ENCODE results near the gene UBTF.
"Not testable (repeated sequence)": the region's sequence is repeated elsewhere in the genome, so short reads cannot be mapped to it uniquely, and the experiment has no call there.

Gene UBTF

GRCh38 chr17:44241106-44241624 lies 21.7 kb upstream of the UBTF start:
- FAIRE-seq = no peak
- TF ChIP-seq, protein P1, sequence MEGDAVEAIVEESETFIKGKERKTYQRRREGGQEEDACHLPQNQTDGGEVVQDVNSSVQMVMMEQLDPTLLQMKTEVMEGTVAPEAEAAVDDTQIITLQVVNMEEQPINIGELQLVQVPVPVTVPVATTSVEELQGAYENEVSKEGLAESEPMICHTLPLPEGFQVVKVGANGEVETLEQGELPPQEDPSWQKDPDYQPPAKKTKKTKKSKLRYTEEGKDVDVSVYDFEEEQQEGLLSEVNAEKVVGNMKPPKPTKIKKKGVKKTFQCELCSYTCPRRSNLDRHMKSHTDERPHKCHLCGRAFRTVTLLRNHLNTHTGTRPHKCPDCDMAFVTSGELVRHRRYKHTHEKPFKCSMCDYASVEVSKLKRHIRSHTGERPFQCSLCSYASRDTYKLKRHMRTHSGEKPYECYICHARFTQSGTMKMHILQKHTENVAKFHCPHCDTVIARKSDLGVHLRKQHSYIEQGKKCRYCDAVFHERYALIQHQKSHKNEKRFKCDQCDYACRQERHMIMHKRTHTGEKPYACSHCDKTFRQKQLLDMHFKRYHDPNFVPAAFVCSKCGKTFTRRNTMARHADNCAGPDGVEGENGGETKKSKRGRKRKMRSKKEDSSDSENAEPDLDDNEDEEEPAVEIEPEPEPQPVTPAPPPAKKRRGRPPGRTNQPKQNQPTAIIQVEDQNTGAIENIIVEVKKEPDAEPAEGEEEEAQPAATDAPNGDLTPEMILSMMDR (IDR thresholded peaks at IDR 0.05; ENCODE audit: insufficient read depth, missing control alignments) = no peak
- no peak for DNase-seq (ENCODE audit: insufficient read length, low spot score)

DNA sequence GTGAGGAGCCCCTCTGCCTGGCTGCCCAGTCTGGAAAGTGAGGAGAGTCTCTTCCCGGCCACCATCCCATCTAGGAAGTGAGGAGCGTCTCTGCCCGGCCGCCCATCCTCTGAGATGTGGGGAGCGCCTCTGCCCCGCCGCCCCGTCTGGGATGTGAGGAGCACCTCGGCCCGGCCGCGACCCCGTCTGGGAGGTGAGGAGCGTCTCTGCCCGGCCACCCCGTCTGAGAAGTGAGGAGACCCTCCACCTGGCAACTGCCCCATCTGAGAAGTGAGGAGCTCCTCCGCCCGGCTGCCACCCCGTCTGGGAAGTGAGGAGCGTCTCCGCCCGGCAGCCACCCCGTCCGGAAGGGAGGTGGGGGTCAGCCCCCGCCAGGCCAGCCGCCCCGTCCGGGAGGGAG lies 18.4 kb upstream of the UBTF start:
- not testable (repeated sequence) for DNase-seq (ENCODE audit: insufficient read length, low spot score); FAIRE-seq

DNA sequence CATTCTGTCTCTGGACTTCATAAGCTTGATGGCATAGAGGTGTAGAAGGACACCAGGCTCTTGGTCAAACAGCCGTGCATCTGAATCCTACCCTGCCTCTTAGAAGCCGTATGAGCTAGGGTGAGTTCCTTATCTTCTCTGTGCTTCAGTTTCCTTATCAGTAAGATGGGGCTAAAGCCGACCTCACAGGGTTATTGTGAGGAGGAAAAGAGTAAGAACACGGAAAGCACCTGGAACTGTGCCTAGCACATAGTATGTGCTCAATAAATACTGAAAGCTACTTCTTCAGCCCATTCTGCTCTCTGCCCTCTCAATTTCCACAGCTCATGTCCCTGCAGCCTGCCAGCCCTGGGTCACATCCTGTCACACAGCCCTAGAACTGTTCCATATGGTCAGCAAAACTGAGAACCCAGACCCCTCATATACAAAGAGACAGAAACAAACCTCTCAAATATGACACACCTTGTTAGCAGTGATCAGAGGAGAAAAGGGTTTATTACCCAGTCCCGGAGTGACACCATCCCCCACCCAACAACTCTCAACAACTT lies 17.0 kb upstream of the UBTF start:
- DNase-seq (ENCODE audit: insufficient read length, low spot score) (no peak), FAIRE-seq (no peak)
- TF ChIP-seq, protein P1 (IDR thresholded peaks at IDR 0.05; ENCODE audit: insufficient read depth, missing control alignments) = no peak

DNA sequence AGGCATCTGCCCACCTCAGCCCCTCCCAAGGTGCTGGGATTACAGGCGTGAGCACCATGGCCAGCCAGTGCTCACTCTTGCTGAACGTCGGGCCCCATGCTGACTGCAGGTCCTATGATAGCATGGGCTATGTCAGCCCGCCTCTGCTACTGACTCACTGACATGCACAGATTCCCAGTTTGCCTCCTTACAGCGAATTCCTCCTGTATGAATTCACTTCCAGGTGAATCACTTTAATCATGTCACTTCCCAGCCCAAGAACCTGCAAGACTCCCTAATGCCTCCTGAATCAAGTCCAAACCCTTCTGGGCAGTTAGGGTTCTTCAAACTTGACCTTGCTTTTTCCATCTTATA lies 16.1 kb upstream of the UBTF start:
- FAIRE-seq = no peak
- DNase-seq (ENCODE audit: insufficient read length, low spot score) = no peak
- TF ChIP-seq, protein P1 (IDR thresholded peaks at IDR 0.05; ENCODE audit: insufficient read depth, missing control alignments) = no peak

DNA sequence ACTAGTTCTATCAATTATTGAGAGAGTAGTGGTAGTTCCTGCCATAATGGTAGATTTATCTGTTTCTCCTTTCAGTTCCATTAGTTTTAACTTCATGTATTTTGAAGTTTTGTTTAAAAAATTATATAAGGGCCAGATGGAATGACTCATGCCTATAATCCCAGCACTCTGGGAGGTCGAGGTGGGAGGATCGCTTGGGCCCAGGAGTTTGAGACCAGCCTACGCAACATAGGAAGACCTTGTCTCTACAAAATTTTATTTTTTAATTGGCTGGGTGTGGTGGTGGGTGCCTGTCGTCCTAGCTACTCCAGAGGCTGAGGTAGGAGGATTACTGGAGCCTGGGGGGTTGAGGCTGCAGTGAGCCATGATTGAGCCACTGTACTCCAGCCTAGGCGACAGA lies 14.1 kb upstream of the UBTF start:
- no peak for FAIRE-seq

DNA sequence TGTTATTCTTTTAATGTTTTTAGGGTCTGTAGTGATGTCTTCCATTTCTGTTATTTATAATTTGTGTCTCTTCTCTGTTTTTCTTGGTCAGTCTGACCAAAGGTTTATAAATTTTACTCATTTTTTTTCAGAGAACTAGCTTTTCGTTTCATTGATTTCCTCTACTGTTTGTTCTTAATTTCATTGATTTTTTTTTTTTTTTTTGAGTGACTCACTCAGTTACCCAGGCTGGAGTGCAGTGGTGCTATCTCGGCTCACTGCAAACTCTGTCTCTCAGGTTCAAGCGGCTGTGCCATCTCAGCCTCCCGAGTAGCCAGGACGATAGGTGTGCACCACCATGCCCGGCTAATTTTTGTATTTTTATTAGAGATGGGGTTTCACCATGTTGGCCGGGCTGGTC lies 12.6 kb upstream of the UBTF start:
- DNase-seq (ENCODE audit: insufficient read length, low spot score) (no peak), FAIRE-seq (no peak)
- TF ChIP-seq, protein P1 (IDR thresholded peaks at IDR 0.05; ENCODE audit: insufficient read depth, missing control alignments) = no peak

More for the DNA sequence above, 14.1 kb upstream of the UBTF start:
- TF ChIP-seq, protein P1 (IDR thresholded peaks at IDR 0.05; ENCODE audit: insufficient read depth, missing control alignments) = no peak
- no peak for DNase-seq (ENCODE audit: insufficient read length, low spot score)

DNA sequence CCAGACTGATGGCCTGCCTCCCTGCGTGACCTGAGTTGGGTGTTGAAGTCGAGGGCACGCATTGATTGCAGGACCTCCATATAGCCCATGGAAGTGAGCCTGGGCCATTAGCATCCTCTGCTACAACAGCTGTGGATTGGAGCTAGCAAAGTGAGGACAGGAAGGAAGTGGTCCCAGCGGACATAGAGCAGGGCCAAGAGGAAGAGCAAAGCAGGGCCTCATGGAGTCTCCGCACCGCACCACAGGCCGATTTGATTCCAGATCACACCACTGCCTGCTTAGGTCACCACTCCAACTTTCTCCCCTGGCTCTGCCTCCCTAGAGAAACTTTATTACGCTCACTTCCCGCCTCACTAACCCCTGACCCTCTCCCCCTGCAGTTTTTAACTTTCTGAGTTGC lies 10.7 kb upstream of the UBTF start:
- TF ChIP-seq, protein P1 (IDR thresholded peaks at IDR 0.05; ENCODE audit: insufficient read depth, missing control alignments) = no peak
- FAIRE-seq (no peak), DNase-seq (ENCODE audit: insufficient read length, low spot score) (no peak)

GRCh38 chr17:44229090-44229489 lies 9.6 kb upstream of the UBTF start:
- DNase-seq (ENCODE audit: insufficient read length, low spot score) = no peak
- TF ChIP-seq, protein P1 (IDR thresholded peaks at IDR 0.05; ENCODE audit: insufficient read depth, missing control alignments) = no peak

More at GRCh38 chr17:44229090-44229489, 9.6 kb upstream of the UBTF start:
- no peak for FAIRE-seq

Measured in D721Med (cell line).